ENCODE data around the gene CC2D2B. TPM values are rescaled to one million over a fixed set of nuclear protein-coding genes. Genes with fewer than 3 reads are reported as not detected.
"Not testable (repeated sequence)": the region's sequence is repeated elsewhere in the genome, so short reads cannot be mapped to it uniquely, and the experiment has no call there.

The CC2D2B gene
- total RNA-seq, 2 donors from 2014 or later: 6.2 to 9.8 TPM

- no peaks in the 10 kb centered on the region for H3K9me3 ChIP-seq
- no peak overlapping the region for H3K4me3 ChIP-seq
- no peak for TF ChIP-seq CTCF (IDR thresholded peaks at IDR 0.05)
- H3K36me3 ChIP-seq: no peaks in the 10 kb centered on the region
- H3K27ac ChIP-seq: no peak overlapping the region
- no peaks in the 10 kb centered on the region for H3K4me1 ChIP-seq (ENCODE audit: control insufficient read depth in 1 of 2, low read depth in 2 of 2)
- DNase-seq (ENCODE audit: low spot score): no peak
- no peak for ATAC-seq (ENCODE audit: insufficient number of reproducible peaks, low FRiP score, low read depth)
- no peaks in the 10 kb centered on the region for H3K27me3 ChIP-seq (replicated peaks; ENCODE audit: insufficient read depth)
Observed at GRCh38 chr10:95987685-95988426, 80.1 kb downstream of the CC2D2B start.

- no peak for ATAC-seq (ENCODE audit: insufficient number of reproducible peaks, low FRiP score, low read depth)
Observed at GRCh38 chr10:95988702-95989101, 80.9 kb downstream of the CC2D2B start.

GRCh38 chr10:95994376-95994775, 86.6 kb downstream of the CC2D2B start:
- not testable (repeated sequence) for DNase-seq (ENCODE audit: low spot score); H3K4me1 ChIP-seq (ENCODE audit: control insufficient read depth in 1 of 2, low read depth in 2 of 2); H3K36me3 ChIP-seq; H3K27me3 ChIP-seq (replicated peaks; ENCODE audit: insufficient read depth); ATAC-seq (ENCODE audit: insufficient number of reproducible peaks, low FRiP score, low read depth); H3K9me3 ChIP-seq; H3K27ac ChIP-seq; H3K4me3 ChIP-seq

More at GRCh38 chr10:95988702-95989101, 80.9 kb downstream of the CC2D2B start:
- H3K4me1 ChIP-seq (ENCODE audit: control insufficient read depth in 1 of 2, low read depth in 2 of 2): no peaks in the 10 kb centered on the region
- H3K27ac ChIP-seq: no peak overlapping the region
- H3K9me3 ChIP-seq: no peaks in the 10 kb centered on the region
- H3K27me3 ChIP-seq (replicated peaks; ENCODE audit: insufficient read depth): no peaks in the 10 kb centered on the region
- no peaks in the 10 kb centered on the region for H3K36me3 ChIP-seq
- no peak overlapping the region for H3K4me3 ChIP-seq
- TF ChIP-seq CTCF (IDR thresholded peaks at IDR 0.05): no peak
- no peak for DNase-seq (ENCODE audit: low spot score)

- no peak for TF ChIP-seq CTCF (IDR thresholded peaks at IDR 0.05)
Observed at GRCh38 chr10:95998255-95998784, 90.5 kb downstream of the CC2D2B start.

GRCh38 chr10:96013956-96014355, 106.2 kb downstream of the CC2D2B start:
- no peak for TF ChIP-seq CTCF (IDR thresholded peaks at IDR 0.05)
- Histone ChIP-seq H3K4me1 (ENCODE audit: control insufficient read depth in 1 of 2, low read depth in 2 of 2) (no peaks in the 10 kb centered on the region), H3K9me3 (no peaks in the 10 kb centered on the region), H3K27me3 (replicated peaks; ENCODE audit: insufficient read depth) (no peaks in the 10 kb centered on the region), H3K36me3 (no peaks in the 10 kb centered on the region), H3K27ac (no peak overlapping the region), H3K4me3 (no peak overlapping the region)
- no peak for ATAC-seq (ENCODE audit: insufficient number of reproducible peaks, low FRiP score, low read depth)
- DNase-seq (ENCODE audit: low spot score): no peak

More at GRCh38 chr10:95998255-95998784, 90.5 kb downstream of the CC2D2B start:
- Histone ChIP-seq H3K9me3 (no peaks in the 10 kb centered on the region), H3K4me1 (ENCODE audit: control insufficient read depth in 1 of 2, low read depth in 2 of 2) (no peaks in the 10 kb centered on the region), H3K27ac (no peak overlapping the region), H3K27me3 (replicated peaks; ENCODE audit: insufficient read depth) (no peaks in the 10 kb centered on the region), H3K4me3 (no peak overlapping the region), H3K36me3 (no peaks in the 10 kb centered on the region)
- DNase-seq (ENCODE audit: low spot score): no peak
- ATAC-seq (ENCODE audit: insufficient number of reproducible peaks, low FRiP score, low read depth): no peak

Data from thoracic aorta (tissue), 2 donors.